HEK293 (cell line): ENCODE measurements around the gene LGI4.

Experiments used
- GLIS1 ChIP-seq: fragments of 450-650 bp; formaldehyde crosslinking; IDR thresholded peaks from 2 replicates; pipeline ENCODE4 v1.5.1; 2016; ENCODE audit warnings: missing biosample characterization, missing genetic modification characterization
- GLIS2 ChIP-seq: fragments of 450-650 bp; formaldehyde crosslinking; IDR thresholded peaks from 2 replicates; pipeline ENCODE4 v1.5.1; 2016; ENCODE audit warnings: missing biosample characterization, missing genetic modification characterization
- KLF10 ChIP-seq: fragments of 450-650 bp; IDR thresholded peaks from 2 replicates; pipeline ENCODE4 v1.5.1; 2018; ENCODE audit warnings: missing biosample characterization, mild to moderate bottlenecking, missing genetic modification characterization
- OVOL3 ChIP-seq: fragments of 450-650 bp; formaldehyde crosslinking; IDR thresholded peaks from 2 replicates; pipeline ENCODE4 v1.5.1; 2016; ENCODE audit warnings: missing biosample characterization, missing genetic modification characterization
- SALL2 ChIP-seq: fragments of 450-650 bp; formaldehyde crosslinking; IDR thresholded peaks from 2 replicates; pipeline ENCODE4 v1.5.0; 2017; ENCODE audit warnings: missing biosample characterization, mild to moderate bottlenecking, missing genetic modification characterization, borderline replicate concordance
- ZBTB20 ChIP-seq: fragments of 450-650 bp; formaldehyde crosslinking; IDR thresholded peaks from 2 replicates; pipeline ENCODE4 v1.5.1; 2016; ENCODE audit warnings: missing biosample characterization, missing genetic modification characterization
- ZBTB21 ChIP-seq: fragments of 450-650 bp; formaldehyde crosslinking; IDR thresholded peaks from 2 replicates; pipeline ENCODE4 v1.5.1; 2017; ENCODE audit warnings: missing biosample characterization, missing genetic modification characterization
- ZFP41 ChIP-seq: fragments of 450-650 bp; formaldehyde crosslinking; IDR thresholded peaks from 2 replicates; pipeline ENCODE4 v1.5.1; 2016; ENCODE audit warnings: missing biosample characterization, missing genetic modification characterization, borderline replicate concordance
- ZIC2 ChIP-seq: fragments of 450-650 bp; formaldehyde crosslinking; IDR thresholded peaks from 2 replicates; pipeline ENCODE4 v1.5.1; 2016; ENCODE audit warnings: missing biosample characterization, missing genetic modification characterization
- ZNF211 ChIP-seq: fragments of 450-650 bp; formaldehyde crosslinking; IDR thresholded peaks from 2 replicates; pipeline ENCODE4 v1.5.1; 2016; ENCODE audit warnings: low read depth, missing biosample characterization, missing genetic modification characterization
- ZNF239 ChIP-seq: fragments of 450-650 bp; formaldehyde crosslinking; IDR thresholded peaks from 2 replicates; pipeline ENCODE4 v1.5.1; 2016; ENCODE audit warnings: missing biosample characterization, missing genetic modification characterization
- ZNF26 ChIP-seq: fragments of 450-650 bp; formaldehyde crosslinking; IDR thresholded peaks from 2 replicates; pipeline ENCODE4 v1.5.1; 2016; ENCODE audit warnings: missing biosample characterization, missing genetic modification characterization
- ZNF324 ChIP-seq: fragments of 450-650 bp; formaldehyde crosslinking; IDR thresholded peaks from 2 replicates; pipeline ENCODE4 v1.5.1; 2016; ENCODE audit warnings: missing biosample characterization, missing genetic modification characterization
- ZNF335 ChIP-seq: fragments of 450-650 bp; formaldehyde crosslinking; conservative IDR thresholded peaks from 2 replicates; pipeline ENCODE4 v1.5.1; 2016; ENCODE audit warnings: missing biosample characterization, missing genetic modification characterization
- ZNF350 ChIP-seq: fragments of 450-650 bp; formaldehyde crosslinking; IDR thresholded peaks from 2 replicates; pipeline ENCODE4 v1.5.0; 2017; ENCODE audit warnings: missing biosample characterization, mild to moderate bottlenecking, missing genetic modification characterization
- ZNF354C ChIP-seq: fragments of 450-650 bp; formaldehyde crosslinking; IDR thresholded peaks from 2 replicates; pipeline ENCODE4 v1.5.1; 2016; ENCODE audit warnings: missing biosample characterization, missing genetic modification characterization, low read depth, borderline replicate concordance
- ZNF449 ChIP-seq: fragments of 450-650 bp; formaldehyde crosslinking; IDR thresholded peaks from 2 replicates; pipeline ENCODE4 v1.5.1; 2017; ENCODE audit warnings: missing biosample characterization, mild to moderate bottlenecking, missing genetic modification characterization, moderate library complexity
- ZNF600 ChIP-seq: fragments of 450-650 bp; formaldehyde crosslinking; IDR thresholded peaks from 2 replicates; pipeline ENCODE4 v1.5.1; 2016; ENCODE audit warnings: missing biosample characterization, missing genetic modification characterization
- ZNF610 ChIP-seq: fragments of 450-650 bp; formaldehyde crosslinking; IDR thresholded peaks from 2 replicates; pipeline ENCODE4 v1.5.1; 2016; ENCODE audit warnings: missing biosample characterization, missing genetic modification characterization, borderline replicate concordance
- ZNF677 ChIP-seq: fragments of 450-650 bp; IDR thresholded peaks from 2 replicates; pipeline ENCODE4 v1.5.0; 2018; ENCODE audit warnings: missing biosample characterization, mild to moderate bottlenecking, missing genetic modification characterization, moderate library complexity
- TF ChIP-seq, protein P1 (sequence below): fragments of 450-650 bp; formaldehyde crosslinking; IDR thresholded peaks from 2 replicates; pipeline ENCODE4 v1.5.1; 2016; ENCODE audit warnings: missing biosample characterization, missing genetic modification characterization
- TF ChIP-seq, protein P2 (sequence below): fragments of 450-650 bp; formaldehyde crosslinking; IDR thresholded peaks from 2 replicates; pipeline ENCODE4 v1.5.1; 2017; ENCODE audit warnings: missing biosample characterization, missing genetic modification characterization
- TF ChIP-seq, protein P3 (sequence below): fragments of 450-650 bp; formaldehyde crosslinking; IDR thresholded peaks from 2 replicates; pipeline ENCODE4 v1.5.1; 2016; ENCODE audit warnings: missing biosample characterization, missing genetic modification characterization
- TF ChIP-seq, protein P4 (sequence below): fragments of 450-650 bp; formaldehyde crosslinking; IDR thresholded peaks from 2 replicates; pipeline ENCODE4 v1.5.1; 2016; ENCODE audit warnings: missing biosample characterization, missing genetic modification characterization
- TF ChIP-seq, protein P5 (sequence below): fragments of 450-650 bp; formaldehyde crosslinking; IDR thresholded peaks from 2 replicates; pipeline ENCODE4 v1.5.1; 2016; ENCODE audit warnings: missing biosample characterization, missing genetic modification characterization

LGI4 gene

GRCh38 chr19:35088131-35088913, 46.5 kb downstream of the LGI4 start (continued):
- TF ChIP-seq ZNF600 (peak; percentile 79), ZIC2 (peak; percentile 59; the same call in 1 of the 2 replicates), ZNF354C (tag by site-specific recombination) (no peak), ZNF677 (tag by site-specific recombination) (no peak), ZNF324 (tag by site-specific recombination) (no peak), OVOL3 (tag by site-specific recombination) (no peak), SALL2 (tag by site-specific recombination) (no peak), ZNF350 (tag by site-specific recombination) (no peak), GLIS1 (peak; percentile 33; the same call in 1 of the 2 replicates), ZBTB21 (tag by site-specific recombination) (0 out of 2 replicates have a peak, but pooled peaks have one; percentile 10), ZNF211 (no peak), ZFP41 (tag by site-specific recombination) (no peak), ZBTB20 (tag by site-specific recombination) (no peak), ZNF26 (tag by site-specific recombination) (no peak), ZNF335 (tag by site-specific recombination) (peak; percentile 46; the same call in 1 of the 2 replicates), KLF10 (tag by site-specific recombination) (no peak), GLIS2 (tag by site-specific recombination) (peak; percentile 48; the same call in 1 of the 2 replicates), ZNF610 (no peak), ZNF449 (no peak), ZNF239 (tag by site-specific recombination) (no peak)
- TF ChIP-seq, protein P1, sequence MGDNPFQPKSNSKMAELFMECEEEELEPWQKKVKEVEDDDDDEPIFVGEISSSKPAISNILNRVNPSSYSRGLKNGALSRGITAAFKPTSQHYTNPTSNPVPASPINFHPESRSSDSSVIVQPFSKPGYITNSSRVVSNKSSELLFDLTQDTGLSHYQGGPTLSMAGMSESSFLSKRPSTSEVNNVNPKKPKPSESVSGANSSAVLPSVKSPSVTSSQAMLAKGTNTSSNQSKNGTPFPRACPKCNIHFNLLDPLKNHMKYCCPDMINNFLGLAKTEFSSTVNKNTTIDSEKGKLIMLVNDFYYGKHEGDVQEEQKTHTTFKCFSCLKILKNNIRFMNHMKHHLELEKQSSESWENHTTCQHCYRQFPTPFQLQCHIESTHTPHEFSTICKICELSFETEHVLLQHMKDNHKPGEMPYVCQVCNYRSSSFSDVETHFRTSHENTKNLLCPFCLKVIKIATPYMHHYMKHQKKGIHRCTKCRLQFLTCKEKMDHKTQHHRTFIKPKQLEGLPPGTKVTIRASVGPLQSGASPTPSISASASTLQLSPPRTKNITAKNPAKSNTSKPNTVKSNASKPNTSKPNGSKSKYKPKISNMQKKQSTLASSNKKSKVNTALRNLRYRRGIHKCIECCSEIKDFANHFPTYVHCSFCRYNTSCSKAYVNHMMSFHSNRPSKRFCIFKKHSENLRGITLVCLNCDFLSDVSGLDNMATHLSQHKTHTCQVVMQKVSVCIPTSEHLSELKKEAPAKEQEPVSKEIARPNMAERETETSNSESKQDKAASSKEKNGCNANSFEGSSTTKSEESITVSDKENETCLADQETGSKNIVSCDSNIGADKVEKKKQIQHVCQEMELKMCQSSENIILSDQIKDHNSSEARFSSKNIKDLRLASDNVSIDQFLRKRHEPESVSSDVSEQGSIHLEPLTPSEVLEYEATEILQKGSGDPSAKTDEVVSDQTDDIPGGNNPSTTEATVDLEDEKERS (tag by site-specific recombination): 0 out of 2 replicates have a peak, but pooled peaks have one; percentile 46
- TF ChIP-seq, protein P2, sequence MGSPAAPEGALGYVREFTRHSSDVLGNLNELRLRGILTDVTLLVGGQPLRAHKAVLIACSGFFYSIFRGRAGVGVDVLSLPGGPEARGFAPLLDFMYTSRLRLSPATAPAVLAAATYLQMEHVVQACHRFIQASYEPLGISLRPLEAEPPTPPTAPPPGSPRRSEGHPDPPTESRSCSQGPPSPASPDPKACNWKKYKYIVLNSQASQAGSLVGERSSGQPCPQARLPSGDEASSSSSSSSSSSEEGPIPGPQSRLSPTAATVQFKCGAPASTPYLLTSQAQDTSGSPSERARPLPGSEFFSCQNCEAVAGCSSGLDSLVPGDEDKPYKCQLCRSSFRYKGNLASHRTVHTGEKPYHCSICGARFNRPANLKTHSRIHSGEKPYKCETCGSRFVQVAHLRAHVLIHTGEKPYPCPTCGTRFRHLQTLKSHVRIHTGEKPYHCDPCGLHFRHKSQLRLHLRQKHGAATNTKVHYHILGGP (tag by site-specific recombination): no peak
- TF ChIP-seq, protein P3, sequence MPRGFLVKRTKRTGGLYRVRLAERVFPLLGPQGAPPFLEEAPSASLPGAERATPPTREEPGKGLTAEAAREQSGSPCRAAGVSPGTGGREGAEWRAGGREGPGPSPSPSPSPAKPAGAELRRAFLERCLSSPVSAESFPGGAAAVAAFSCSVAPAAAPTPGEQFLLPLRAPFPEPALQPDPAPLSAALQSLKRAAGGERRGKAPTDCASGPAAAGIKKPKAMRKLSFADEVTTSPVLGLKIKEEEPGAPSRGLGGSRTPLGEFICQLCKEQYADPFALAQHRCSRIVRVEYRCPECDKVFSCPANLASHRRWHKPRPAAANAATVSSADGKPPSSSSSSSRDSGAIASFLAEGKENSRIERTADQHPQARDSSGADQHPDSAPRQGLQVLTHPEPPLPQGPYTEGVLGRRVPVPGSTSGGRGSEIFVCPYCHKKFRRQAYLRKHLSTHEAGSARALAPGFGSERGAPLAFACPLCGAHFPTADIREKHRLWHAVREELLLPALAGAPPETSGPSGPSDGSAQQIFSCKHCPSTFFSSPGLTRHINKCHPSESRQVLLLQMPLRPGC (tag by site-specific recombination): peak; percentile 90
- TF ChIP-seq, protein P4, sequence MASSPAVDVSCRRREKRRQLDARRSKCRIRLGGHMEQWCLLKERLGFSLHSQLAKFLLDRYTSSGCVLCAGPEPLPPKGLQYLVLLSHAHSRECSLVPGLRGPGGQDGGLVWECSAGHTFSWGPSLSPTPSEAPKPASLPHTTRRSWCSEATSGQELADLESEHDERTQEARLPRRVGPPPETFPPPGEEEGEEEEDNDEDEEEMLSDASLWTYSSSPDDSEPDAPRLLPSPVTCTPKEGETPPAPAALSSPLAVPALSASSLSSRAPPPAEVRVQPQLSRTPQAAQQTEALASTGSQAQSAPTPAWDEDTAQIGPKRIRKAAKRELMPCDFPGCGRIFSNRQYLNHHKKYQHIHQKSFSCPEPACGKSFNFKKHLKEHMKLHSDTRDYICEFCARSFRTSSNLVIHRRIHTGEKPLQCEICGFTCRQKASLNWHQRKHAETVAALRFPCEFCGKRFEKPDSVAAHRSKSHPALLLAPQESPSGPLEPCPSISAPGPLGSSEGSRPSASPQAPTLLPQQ: no peak
- TF ChIP-seq, protein P5, sequence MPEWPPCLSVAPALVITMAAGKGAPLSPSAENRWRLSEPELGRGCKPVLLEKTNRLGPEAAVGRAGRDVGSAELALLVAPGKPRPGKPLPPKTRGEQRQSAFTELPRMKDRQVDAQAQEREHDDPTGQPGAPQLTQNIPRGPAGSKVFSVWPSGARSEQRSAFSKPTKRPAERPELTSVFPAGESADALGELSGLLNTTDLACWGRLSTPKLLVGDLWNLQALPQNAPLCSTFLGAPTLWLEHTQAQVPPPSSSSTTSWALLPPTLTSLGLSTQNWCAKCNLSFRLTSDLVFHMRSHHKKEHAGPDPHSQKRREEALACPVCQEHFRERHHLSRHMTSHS (tag by site-specific recombination): no peak
